Nephron progenitor cell (in vitro differentiated cells): Measurements from ENCODE around the gene KCNMA1.

ENCODE experiments used
- DNase-seq: peaks from one replicate; pipeline ENCODE4 v3.0.0; 2021
- H3K27ac Mint-ChIP-seq: 2 replicates; pipeline ENCODE4 v1.8.0; 2021; ENCODE audit warnings: mild to moderate bottlenecking, moderate library complexity, mixed read lengths
- H3K27me3 Mint-ChIP-seq: 2 replicates; pipeline ENCODE4 v1.8.0; 2021; ENCODE audit warnings: mild to moderate bottlenecking, low read depth, mixed read lengths; ENCODE audit not compliant: poor library complexity
- H3K36me3 Mint-ChIP-seq: 2 replicates; pipeline ENCODE4 v1.8.0; 2021; ENCODE audit warnings: low read depth, mixed read lengths
- H3K4me1 Mint-ChIP-seq: 2 replicates; pipeline ENCODE4 v1.8.0; 2021; ENCODE audit warnings: mixed read lengths
- H3K4me3 Mint-ChIP-seq: 2 replicates; pipeline ENCODE4 v1.8.0; 2021; ENCODE audit warnings: mild to moderate bottlenecking, moderate library complexity, mixed read lengths
- H3K9me3 Mint-ChIP-seq: 2 replicates; pipeline ENCODE4 v1.8.0; 2021; ENCODE audit warnings: mild to moderate bottlenecking, moderate library complexity, mixed read lengths
- TF ChIP-seq, protein P1 (sequence below): fragments of 200-600 bp; sonication (generic); IDR thresholded peaks from 2 replicates; pipeline ENCODE4 v1.5.0; 2021; ENCODE audit warnings: antibody characterized with exemption

Gene KCNMA1

DNA sequence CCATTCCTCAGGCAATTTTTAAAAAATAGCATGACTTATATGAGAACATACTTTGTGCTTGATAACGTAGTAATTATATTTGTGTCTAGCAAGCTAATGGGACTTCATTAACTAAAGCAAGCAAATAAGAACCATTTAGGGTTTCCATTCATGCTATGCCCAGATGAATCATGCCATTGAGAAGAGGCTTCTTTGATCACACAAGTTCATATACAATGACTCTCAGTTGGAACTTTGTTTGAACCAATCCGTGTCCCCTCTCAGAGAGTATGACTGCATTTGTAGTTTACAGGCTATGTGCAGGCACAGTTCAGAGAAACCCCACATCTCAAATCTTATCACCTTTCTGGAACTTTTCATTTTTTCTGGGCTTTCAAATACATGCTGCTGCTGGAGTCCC, 614.2 kb downstream of the KCNMA1 start:
- peaks cover 57% of the 10 kb centered on the region for H3K4me1 Mint-ChIP-seq

GRCh38 chr10:77022671-77023070, 614.9 kb downstream of the KCNMA1 start:
- TF ChIP-seq, protein P1, sequence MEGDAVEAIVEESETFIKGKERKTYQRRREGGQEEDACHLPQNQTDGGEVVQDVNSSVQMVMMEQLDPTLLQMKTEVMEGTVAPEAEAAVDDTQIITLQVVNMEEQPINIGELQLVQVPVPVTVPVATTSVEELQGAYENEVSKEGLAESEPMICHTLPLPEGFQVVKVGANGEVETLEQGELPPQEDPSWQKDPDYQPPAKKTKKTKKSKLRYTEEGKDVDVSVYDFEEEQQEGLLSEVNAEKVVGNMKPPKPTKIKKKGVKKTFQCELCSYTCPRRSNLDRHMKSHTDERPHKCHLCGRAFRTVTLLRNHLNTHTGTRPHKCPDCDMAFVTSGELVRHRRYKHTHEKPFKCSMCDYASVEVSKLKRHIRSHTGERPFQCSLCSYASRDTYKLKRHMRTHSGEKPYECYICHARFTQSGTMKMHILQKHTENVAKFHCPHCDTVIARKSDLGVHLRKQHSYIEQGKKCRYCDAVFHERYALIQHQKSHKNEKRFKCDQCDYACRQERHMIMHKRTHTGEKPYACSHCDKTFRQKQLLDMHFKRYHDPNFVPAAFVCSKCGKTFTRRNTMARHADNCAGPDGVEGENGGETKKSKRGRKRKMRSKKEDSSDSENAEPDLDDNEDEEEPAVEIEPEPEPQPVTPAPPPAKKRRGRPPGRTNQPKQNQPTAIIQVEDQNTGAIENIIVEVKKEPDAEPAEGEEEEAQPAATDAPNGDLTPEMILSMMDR, result no peak
- Mint-ChIP-seq H3K27me3 (peaks cover 3% of the 10 kb centered on the region), H3K27ac (no peak overlapping the region), H3K4me3 (no peak overlapping the region), H3K36me3 (no peaks in the 10 kb centered on the region), H3K4me1 (peaks cover 49% of the 10 kb centered on the region), H3K9me3 (no peaks in the 10 kb centered on the region)
- no peak for DNase-seq

More for the DNA sequence above, 614.2 kb downstream of the KCNMA1 start:
- no peak overlapping the region for H3K4me3 Mint-ChIP-seq
- TF ChIP-seq, protein P1, result no peak
- DNase-seq, result no peak
- H3K36me3 Mint-ChIP-seq, result no peaks in the 10 kb centered on the region
- H3K9me3 Mint-ChIP-seq, result no peaks in the 10 kb centered on the region
- H3K27ac Mint-ChIP-seq, result no peak overlapping the region
- H3K27me3 Mint-ChIP-seq, result peaks cover 3% of the 10 kb centered on the region

- peaks cover 47% of the 10 kb centered on the region for H3K4me1 Mint-ChIP-seq
- H3K27ac Mint-ChIP-seq, result no peak overlapping the region
- H3K9me3 Mint-ChIP-seq, result no peaks in the 10 kb centered on the region
- no peaks in the 10 kb centered on the region for H3K36me3 Mint-ChIP-seq
- no peak overlapping the region for H3K4me3 Mint-ChIP-seq
- DNase-seq, result no peak
- TF ChIP-seq, protein P1, result no peak
- H3K27me3 Mint-ChIP-seq, result peaks cover 3% of the 10 kb centered on the region
Measured at GRCh38 chr10:77021966-77022490, 615.6 kb downstream of the KCNMA1 start.

DNA sequence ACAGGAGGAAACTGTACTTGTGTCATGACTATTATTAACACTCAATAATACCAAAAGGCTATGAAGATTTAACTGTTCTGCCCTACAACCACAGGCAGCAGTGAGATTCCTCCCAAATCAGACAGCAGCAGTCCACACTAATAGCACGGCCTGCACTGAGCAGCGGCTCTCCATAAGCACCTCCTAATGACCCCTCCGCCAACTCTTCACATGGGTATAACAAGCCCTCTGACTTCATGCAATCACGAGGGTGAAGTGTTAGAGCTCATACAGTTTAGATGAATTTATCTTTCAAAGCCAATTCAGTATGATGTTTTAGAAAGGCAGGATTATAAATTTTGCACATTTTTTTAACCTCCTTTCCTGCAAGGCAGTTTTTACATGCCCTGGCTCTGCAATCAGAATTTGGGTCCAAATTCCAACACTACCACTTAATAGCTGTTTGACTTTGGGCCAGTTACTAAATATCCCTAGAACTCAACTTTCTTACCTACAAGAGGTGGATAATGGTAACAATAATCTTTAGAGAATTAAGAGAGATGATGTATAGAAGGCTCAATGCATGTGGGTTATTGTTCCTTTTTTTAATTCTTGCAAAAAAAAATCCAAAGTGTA, 617.1 kb downstream of the KCNMA1 start:
- no peak for DNase-seq
- Mint-ChIP-seq H3K27me3 (peaks cover 8% of the 10 kb centered on the region), H3K9me3 (no peaks in the 10 kb centered on the region), H3K27ac (no peak overlapping the region), H3K36me3 (no peaks in the 10 kb centered on the region), H3K4me1 (peaks cover 40% of the 10 kb centered on the region), H3K4me3 (no peak overlapping the region)
- TF ChIP-seq, protein P1, result no peak

- H3K4me3 Mint-ChIP-seq, result no peak overlapping the region
- H3K4me1 Mint-ChIP-seq, result peaks cover 7% of the 10 kb centered on the region
- peaks cover 10% of the 10 kb centered on the region for H3K27me3 Mint-ChIP-seq
- TF ChIP-seq, protein P1, result no peak
- H3K36me3 Mint-ChIP-seq, result no peaks in the 10 kb centered on the region
- no peaks in the 10 kb centered on the region for H3K9me3 Mint-ChIP-seq
- DNase-seq, result no peak
- H3K27ac Mint-ChIP-seq, result no peak overlapping the region
Measured at GRCh38 chr10:77016855-77017254, 620.8 kb downstream of the KCNMA1 start.

- H3K27ac Mint-ChIP-seq, result no peak overlapping the region
- TF ChIP-seq, protein P1, result no peak
- no peak overlapping the region for H3K4me3 Mint-ChIP-seq
- peaks cover 6% of the 10 kb centered on the region for H3K4me1 Mint-ChIP-seq
- H3K36me3 Mint-ChIP-seq, result no peaks in the 10 kb centered on the region
- DNase-seq, result no peak
- H3K27me3 Mint-ChIP-seq, result peaks cover 10% of the 10 kb centered on the region
- no peaks in the 10 kb centered on the region for H3K9me3 Mint-ChIP-seq
Measured at GRCh38 chr10:77016278-77016815, 621.3 kb downstream of the KCNMA1 start.
